HG03378 (cell line): ENCODE data around the gene QTRT2.

ENCODE experiments used
- ATAC-seq: cut with Tn5 transposase; IDR thresholded peaks from one replicate; pipeline ENCODE4 v1.9.1; 2021; ENCODE audit warnings: mild to moderate bottlenecking, moderate library complexity; ENCODE audit not compliant: unreplicated experiment

Gene QTRT2

DNA sequence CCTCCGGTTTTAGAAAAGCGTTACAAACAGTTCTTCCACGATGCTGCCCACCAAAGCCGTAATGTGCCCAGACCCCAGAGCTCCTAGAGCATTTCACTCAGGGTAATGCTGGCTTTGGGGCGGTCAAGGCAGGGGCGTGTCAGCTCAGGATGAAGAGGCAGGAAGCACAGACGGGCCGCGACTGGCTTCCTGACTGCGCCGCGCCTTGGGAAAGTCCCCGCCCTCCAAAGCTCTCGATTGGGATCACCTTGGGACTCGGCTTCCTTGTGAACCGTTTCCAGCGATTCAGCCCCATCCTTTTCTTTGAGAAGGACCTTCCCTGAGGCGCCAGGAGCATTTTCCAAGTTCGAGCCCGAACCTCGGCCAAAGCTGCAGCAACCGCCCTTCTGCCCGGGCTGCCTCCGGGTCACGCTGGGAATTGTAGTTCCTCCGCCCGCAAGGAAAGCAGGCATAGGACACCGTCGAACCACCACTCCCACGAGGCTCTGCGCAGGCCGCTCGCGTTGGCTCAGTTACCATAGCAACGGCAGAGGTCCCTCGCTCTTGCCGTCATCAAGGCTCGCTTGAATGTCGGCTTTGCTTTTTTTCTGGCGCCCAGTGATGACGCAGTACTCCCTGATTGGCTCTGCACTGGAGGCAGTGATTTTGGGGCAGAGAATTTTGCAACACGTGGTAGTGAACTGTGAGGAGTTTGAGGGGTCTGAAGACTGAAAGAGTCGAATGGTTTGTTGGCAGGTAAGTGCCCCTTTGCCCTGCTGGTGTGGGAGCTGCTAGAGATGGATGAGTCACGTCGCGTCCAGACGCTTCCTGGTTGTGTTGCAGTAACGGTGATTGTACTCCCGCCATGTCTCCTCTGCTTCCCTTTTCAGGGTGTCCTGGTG is at the start of gene QTRT2, which contains the start of gene CCDC191:
QTRT2 (plus strand) TSS at position 608 of the 881 bp plus-strand sequence. CDS start 8,521 bp downstream, outside the sequence.
CCDC191 (minus strand) TSS at position 397 of the 881 bp plus-strand sequence; CDS start at position 337, 60 bp downstream.
- peak; percentile 93 for ATAC-seq

DNA sequence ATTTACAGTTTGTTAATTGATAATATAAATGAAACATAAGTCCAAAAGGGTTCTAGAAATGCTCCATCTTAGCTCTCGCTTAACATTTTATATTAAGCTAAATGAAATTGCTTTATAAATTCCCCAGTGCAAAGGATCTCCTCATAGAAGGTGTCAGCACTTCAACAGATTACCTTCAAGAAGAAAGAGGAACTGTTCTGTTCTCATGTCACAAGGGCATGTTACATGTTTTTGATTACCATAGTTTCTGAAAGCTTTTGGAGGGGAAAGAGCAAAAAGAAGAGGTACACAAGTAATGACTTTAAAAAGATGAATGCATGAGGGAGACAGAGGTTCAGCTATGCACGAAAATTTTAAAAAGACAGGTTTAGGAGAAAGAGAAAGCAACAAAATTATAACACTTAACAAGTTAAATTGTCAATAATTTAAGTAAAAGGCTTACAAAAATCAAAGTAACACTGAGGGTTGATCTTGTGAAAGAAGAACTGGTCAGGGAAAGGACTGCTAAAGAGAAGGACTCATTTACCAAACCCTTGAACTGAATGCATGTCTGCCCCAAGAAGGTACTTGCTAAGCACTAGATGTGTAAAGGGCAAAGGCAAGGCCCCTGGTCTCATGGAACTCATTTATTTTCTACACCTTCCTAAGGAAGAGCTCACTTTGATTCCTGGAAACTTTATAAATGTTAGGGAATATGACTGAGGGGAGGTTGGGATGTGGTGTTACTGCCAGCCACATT is 45.3 kb upstream of the QTRT2 start:
- peak; percentile 88 for ATAC-seq

GRCh38 chr3:114014211-114014610 is 42.3 kb upstream of the QTRT2 start:
- no peak for ATAC-seq

GRCh38 chr3:114019486-114019885 is 37.1 kb upstream of the QTRT2 start:
- ATAC-seq: no peak

DNA sequence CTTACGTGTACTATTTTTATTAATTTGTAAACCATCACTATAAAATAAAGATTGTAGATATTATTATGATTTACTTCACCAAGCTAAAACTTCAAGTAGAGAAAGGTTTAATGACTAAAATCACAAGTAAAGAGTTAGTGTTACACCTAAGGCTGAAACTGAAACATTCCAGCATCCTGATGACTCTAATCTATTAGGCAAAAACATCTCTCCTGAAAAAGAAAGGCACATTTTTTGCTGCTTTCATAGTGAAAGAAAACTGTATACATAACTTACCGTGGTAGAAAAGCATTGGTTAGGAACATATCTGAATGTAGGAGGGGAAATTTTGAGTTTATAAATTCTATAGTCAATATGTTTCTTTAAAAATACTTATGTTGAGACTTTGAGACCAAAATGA is 35.6 kb upstream of the QTRT2 start:
- no peak for ATAC-seq

GRCh38 chr3:114022145-114022802 is 34.3 kb upstream of the QTRT2 start:
- ATAC-seq: no peak

DNA sequence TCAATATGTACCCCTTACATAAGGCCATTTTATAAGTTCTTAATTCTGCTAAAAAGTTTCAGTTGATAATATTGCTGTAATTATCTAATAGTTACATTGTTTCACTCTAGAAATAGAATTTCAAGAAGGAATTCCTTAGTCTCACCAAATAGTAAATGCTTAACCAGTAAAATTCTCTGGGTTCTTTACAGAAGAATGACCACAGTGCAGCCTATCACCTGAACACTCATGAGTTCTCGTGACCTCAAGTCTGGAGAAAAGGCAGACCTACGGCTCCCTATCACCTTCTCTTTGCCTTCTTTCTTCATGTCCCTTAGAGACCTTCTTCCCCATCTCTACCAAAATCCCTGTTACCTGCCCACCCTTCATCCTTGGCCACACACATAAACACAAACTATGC is 31.1 kb upstream of the QTRT2 start:
- ATAC-seq: no peak

GRCh38 chr3:114026331-114026730 is 30.2 kb upstream of the QTRT2 start:
- ATAC-seq: no peak

GRCh38 chr3:114033721-114034120 is 22.8 kb upstream of the QTRT2 start:
- ATAC-seq: no peak

GRCh38 chr3:114034211-114034610 is 22.3 kb upstream of the QTRT2 start:
- ATAC-seq: no peak

DNA sequence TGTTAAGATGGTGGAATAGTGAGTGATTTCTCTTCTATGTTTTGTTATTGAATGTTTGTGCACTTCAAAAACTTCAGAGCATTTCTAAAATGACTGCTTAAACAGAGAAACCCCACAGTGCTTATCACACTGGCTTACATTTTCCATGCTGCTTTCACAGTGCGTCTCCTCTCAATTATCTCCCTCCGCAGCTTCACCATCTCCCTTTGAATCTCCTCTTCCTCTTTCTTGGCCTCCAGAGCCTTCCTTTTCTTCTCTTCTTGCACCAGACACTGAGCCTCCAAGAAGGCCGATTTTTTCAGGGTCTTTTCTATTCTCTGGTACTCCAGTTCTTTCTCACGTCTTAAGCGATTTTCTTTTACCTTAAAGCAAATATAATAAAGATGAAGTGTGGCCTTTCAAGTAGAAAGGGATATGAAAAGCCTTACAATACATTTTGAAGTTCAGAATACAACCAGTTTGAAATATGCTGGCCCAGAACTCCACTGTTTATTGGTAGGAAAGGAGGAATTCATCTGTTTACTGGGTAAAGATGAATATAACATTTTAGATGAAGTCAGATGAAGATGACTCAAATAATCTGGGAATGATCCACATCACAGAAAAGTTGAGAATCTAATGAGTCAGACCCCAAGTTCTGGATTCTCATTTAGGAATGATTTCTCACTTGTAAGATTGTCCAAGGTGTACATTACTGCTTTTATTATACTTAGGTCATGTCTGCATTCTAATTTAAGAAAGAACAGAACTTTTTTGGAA is 21.6 kb upstream of the QTRT2 start:
- no peak for ATAC-seq

DNA sequence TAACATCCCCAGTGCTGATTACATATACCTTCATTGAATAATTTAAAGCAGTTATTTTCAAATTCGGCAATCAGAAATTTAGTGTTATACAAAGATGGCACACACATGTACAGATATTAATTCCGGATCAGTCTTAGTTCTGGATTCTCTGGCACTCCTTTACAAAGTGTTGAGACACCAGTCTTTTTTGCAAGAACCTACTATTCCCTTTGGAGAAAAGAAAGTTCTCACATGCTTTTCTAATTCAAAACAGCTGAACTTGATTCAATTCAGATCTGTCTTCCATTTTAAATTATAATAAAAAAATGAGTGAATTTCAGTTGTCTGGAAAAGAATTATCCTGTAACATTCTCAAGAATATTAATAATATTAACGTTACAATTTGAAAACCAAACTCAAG is 20.6 kb upstream of the QTRT2 start:
- ATAC-seq: no peak

DNA sequence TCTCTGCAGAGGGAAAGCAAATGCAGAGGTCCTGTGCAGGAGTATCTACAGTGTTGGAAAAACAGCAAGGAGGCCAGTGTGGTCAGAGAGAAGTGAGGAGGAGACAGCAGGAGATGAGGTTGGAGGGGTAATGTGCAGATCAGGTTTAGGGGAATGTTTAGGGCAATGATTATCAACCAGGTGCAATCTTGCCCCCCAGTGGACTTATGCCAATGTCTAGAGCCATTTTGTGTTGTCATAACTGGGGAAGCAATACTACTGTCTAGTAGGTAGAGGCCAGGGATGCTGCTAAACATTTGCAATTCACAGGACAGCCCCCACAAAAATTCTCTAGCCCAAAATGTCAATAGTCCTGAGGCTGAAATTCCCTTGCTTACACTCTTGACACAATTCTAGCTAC is 13.3 kb upstream of the QTRT2 start:
- no peak for ATAC-seq

GRCh38 chr3:114052216-114052615 is 4.3 kb upstream of the QTRT2 start:
- no peak for ATAC-seq

GRCh38 chr3:114057011-114057347 is 442 bp downstream of the QTRT2 start:
- ATAC-seq: no peak

DNA sequence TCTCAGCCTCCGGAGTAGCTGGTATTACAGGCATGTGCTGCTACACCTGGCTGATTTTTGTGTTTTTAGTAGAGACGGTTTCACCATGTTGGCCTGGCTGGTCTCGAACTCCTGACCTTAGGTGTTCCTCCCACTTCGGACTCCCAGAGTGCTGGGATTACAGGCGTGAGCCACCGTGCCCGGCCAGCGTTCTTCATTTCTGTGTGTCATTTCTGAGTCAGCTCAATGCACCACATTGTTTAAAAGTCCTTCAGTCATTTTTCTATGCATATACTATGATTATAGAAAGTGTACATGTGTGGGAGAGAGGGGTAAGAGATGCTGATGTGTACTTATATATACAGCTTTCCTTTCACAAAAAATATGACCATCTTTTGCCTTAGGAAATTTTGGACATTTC is 2.1 kb downstream of the QTRT2 start:
- ATAC-seq: no peak

DNA sequence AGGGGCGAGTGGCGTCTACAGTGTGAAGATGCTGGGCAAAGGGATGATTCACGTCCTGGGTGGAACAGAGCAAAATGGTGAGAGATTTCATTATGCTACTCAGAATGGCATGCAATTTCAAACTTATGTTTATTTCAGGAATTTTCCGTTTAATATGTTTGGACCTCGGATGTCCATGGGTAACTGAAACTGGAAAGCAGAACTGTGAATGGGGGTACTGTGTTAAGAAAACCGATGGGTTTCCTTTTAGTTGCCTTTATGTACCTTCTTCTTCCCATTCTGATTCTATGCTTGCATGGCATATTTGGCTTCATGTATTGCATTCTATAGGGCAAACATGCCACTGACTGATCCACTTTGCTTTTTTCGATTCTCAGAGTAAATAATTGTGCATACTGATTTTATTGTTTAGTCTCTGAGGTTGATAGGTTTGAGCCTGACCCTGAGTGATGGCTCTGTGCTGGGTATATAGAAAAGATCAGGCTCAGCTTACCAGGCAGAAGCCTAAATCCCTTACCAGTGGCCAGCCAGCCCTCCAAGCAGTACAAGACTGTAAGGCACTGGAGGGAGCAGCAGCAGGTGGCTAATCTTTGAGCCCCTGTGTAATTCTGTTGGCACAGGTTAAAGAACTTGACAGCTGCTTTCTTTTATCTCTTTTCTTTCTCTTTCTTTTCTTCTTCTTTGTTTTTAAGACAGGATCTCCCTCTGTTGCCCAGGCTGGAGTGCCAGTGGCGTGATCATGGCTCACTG is 4.5 kb downstream of the QTRT2 start:
- no peak for ATAC-seq

- ATAC-seq: no peak
Measured at GRCh38 chr3:114067804-114068203, 11.3 kb downstream of the QTRT2 start.

GRCh38 chr3:114068336-114068735 is 11.8 kb downstream of the QTRT2 start:
- no peak for ATAC-seq

DNA sequence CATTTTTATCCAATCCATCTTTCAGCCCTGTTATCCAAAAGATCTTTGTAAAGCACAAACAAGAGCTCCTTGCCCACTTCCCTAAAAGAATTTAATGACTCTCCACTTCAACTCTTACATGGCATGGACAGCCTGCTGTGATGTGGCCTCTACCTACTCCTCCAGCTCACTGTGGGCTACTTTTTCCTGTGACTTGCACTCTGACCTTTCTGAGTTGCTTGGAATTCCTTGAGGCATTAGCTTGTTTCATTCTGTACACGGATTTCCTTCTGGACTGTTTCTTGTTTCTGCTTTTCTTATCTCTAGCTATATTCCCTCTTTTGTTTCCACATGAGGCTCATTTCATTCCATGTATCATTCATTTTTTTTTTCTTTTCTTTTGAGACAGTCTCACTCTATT is 15.2 kb downstream of the QTRT2 start:
- no peak for ATAC-seq
